HL-60 (cell line): Measurements from ENCODE around the gene EIF4G2.
"Not testable (repeated sequence)": the region's sequence is repeated elsewhere in the genome, so short reads cannot be mapped to it uniquely, and the experiment has no call there.

Experiments
- DNase-seq, 2 experiments: peaks; one replicate each; pipeline ENCODE4 v3.0.0-alpha.2; 2010 to 2020; ENCODE audit warnings: low read depth in 1 of 2, low spot score in 1 of 2
- H3K27ac ChIP-seq: fragments of 250-450 bp; sonication (Bioruptor Pico); replicated peaks from 2 replicates; pipeline ENCODE4 v1.5.1; 2020; ENCODE audit warnings: mild to moderate bottlenecking, moderate library complexity
- H3K27me3 ChIP-seq: fragments of 250-450 bp; sonication (Bioruptor Pico); 2 replicates; pipeline ENCODE4 v1.5.1; 2021; ENCODE audit warnings: mild to moderate bottlenecking, moderate library complexity; ENCODE audit not compliant: insufficient read depth, poor library complexity, severe bottlenecking
- H3K4me3 ChIP-seq: replicated peaks from 2 replicates; pipeline ENCODE4 v1.5.1; 2011; ENCODE audit warnings: mild to moderate bottlenecking, control low read depth, low read length; ENCODE audit not compliant: insufficient read depth
- GABPA ChIP-seq: IDR thresholded peaks from 2 replicates; pipeline ENCODE4 v1.6.1; 2012; ENCODE audit warnings: low read depth
- POLR2AphosphoS5 ChIP-seq: IDR thresholded peaks from 2 replicates; pipeline ENCODE4 v1.6.1; 2012; ENCODE audit warnings: low read depth
- REST ChIP-seq: IDR thresholded peaks from 2 replicates; pipeline ENCODE4 v1.6.1; 2012; ENCODE audit warnings: low read depth; ENCODE audit not compliant: insufficient replicate concordance
- SPI1 ChIP-seq: IDR thresholded peaks from 2 replicates; pipeline ENCODE4 v1.6.1; 2012; ENCODE audit warnings: low read depth, mild to moderate bottlenecking, borderline replicate concordance
- TF ChIP-seq, protein P1 (sequence below): IDR thresholded peaks from one replicate; pipeline ENCODE4 v1.5.1; 2011; ENCODE audit warnings: low read length, control low read depth, inconsistent platforms; ENCODE audit not compliant: insufficient read depth

Gene EIF4G2

DNA sequence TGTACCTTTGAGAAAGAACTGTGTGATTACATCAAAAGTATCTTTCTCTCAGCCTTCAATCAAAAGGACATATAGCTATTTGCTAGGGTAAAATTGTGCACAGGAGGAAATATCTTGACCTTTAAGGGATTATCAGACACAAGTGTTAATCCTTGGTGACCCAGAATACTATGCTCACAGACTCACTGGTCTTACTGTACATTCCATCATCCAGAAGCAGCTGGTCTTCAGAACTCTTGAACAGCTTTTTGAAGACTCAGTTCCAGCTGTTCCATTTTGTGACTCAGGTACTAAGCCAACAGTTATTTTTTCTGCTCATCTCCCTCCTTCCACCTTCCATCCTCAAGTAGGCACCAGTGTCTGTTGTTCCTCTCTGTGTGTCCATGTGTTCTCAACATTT lies 29.4 kb upstream of the EIF4G2 start:
- Histone ChIP-seq H3K27me3 (no peaks in the 10 kb centered on the region), H3K4me3 (no peak overlapping the region), H3K27ac (no peak overlapping the region)
- no peak for TF ChIP-seq GABPA
- no peak for TF ChIP-seq POLR2AphosphoS5
- TF ChIP-seq REST: no peak
- TF ChIP-seq, protein P1, sequence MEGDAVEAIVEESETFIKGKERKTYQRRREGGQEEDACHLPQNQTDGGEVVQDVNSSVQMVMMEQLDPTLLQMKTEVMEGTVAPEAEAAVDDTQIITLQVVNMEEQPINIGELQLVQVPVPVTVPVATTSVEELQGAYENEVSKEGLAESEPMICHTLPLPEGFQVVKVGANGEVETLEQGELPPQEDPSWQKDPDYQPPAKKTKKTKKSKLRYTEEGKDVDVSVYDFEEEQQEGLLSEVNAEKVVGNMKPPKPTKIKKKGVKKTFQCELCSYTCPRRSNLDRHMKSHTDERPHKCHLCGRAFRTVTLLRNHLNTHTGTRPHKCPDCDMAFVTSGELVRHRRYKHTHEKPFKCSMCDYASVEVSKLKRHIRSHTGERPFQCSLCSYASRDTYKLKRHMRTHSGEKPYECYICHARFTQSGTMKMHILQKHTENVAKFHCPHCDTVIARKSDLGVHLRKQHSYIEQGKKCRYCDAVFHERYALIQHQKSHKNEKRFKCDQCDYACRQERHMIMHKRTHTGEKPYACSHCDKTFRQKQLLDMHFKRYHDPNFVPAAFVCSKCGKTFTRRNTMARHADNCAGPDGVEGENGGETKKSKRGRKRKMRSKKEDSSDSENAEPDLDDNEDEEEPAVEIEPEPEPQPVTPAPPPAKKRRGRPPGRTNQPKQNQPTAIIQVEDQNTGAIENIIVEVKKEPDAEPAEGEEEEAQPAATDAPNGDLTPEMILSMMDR: no peak
- no peak for TF ChIP-seq SPI1
- DNase-seq: no peak

GRCh38 chr11:10836884-10837283 lies 28.2 kb upstream of the EIF4G2 start:
- H3K27me3 ChIP-seq, DNase-seq, H3K4me3 ChIP-seq, H3K27ac ChIP-seq: not testable (repeated sequence)

DNA sequence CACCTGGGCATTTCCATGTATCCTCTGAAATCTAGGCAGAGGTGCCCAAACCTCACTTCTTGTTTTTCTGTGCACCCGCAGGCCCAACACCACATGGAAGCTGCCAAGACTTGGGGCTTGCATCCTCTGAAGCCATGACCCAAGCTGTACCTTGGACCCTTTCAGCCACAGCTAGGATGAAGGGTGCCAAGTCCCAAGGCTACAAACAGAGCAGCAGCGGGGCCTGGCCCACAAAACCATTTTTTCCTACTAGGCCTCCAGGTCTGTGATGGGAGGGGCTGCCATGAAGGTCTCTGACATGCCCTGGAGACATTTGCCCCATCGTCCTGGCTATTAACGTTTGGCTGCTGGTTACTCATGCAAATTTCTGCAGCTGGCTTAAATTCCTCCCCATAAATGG lies 20.4 kb upstream of the EIF4G2 start:
- Histone ChIP-seq H3K27me3 (no peaks in the 10 kb centered on the region), H3K4me3 (no peak overlapping the region), H3K27ac (no peak overlapping the region)
- DNase-seq: no peak
- TF ChIP-seq POLR2AphosphoS5 (no peak), REST (no peak), SPI1 (no peak), GABPA (no peak)
- TF ChIP-seq, protein P1: no peak

GRCh38 chr11:10828402-10828801 lies 19.7 kb upstream of the EIF4G2 start:
- DNase-seq: no peak
- no peaks in the 10 kb centered on the region for H3K27me3 ChIP-seq
- TF ChIP-seq, protein P1: no peak
- TF ChIP-seq GABPA: no peak
- no peak for TF ChIP-seq SPI1
- no peak for TF ChIP-seq REST
- TF ChIP-seq POLR2AphosphoS5: no peak
- no peak overlapping the region for H3K27ac ChIP-seq
- H3K4me3 ChIP-seq: no peak overlapping the region
